Left renal cortex interstitium (tissue), 4 donors: ENCODE measurements around the gene OPCML. TPM values are rescaled to one million over a fixed set of nuclear protein-coding genes. Genes with fewer than 3 reads are reported as not detected.

ENCODE experiments used
- DNase-seq, 4 donors: peaks; one replicate each; pipeline ENCODE4 v3.0.0-alpha.2; 2013; ENCODE audit warnings: low read depth in 4 of 4, low spot score in 2 of 4, missing footprints in 1 of 4
- polyA plus RNA-seq, 4 donors: library from polyadenylated mRNA; unstranded; fragments of 120-200 nt; gene quantifications; one replicate each; pipeline ENCODE4 v1.2.1, GENCODE V29; 2013; ENCODE audit not compliant: insufficient read length in 4 of 4

OPCML gene
- polyA plus RNA-seq, 4 donors: 12.3 to 15.7 (median 14.3) TPM

- DNase-seq: no peak
Observed at GRCh38 chr11:133425245-133425644, 107.1 kb downstream of the OPCML start.

- DNase-seq: no peak
Observed at GRCh38 chr11:133418218-133418617, 114.1 kb downstream of the OPCML start.

- no peak for DNase-seq
Observed at GRCh38 chr11:133414506-133414905, 117.8 kb downstream of the OPCML start.

- DNase-seq: no peak
Observed at GRCh38 chr11:133413703-133414102, 118.6 kb downstream of the OPCML start.

- DNase-seq: no peak
Observed at GRCh38 chr11:133409799-133410198, 122.5 kb downstream of the OPCML start.

- no peak for DNase-seq
Observed at GRCh38 chr11:133408936-133409335, 123.4 kb downstream of the OPCML start.

GRCh38 chr11:133408402-133408801, 123.9 kb downstream of the OPCML start:
- DNase-seq: no peak

- DNase-seq: no peak
Observed at GRCh38 chr11:133406489-133406888, 125.8 kb downstream of the OPCML start.

- no peak for DNase-seq
Observed at GRCh38 chr11:133403900-133404299, 128.4 kb downstream of the OPCML start.

GRCh38 chr11:133402551-133402950, 129.8 kb downstream of the OPCML start:
- no peak for DNase-seq

GRCh38 chr11:133399855-133400625, 132.3 kb downstream of the OPCML start:
- no peak for DNase-seq

- DNase-seq: no peak
Observed at GRCh38 chr11:133399294-133399693, 133.0 kb downstream of the OPCML start.

- DNase-seq: no peak
Observed at GRCh38 chr11:133390803-133391202, 141.5 kb downstream of the OPCML start.

- DNase-seq: no peak
Observed at GRCh38 chr11:133388975-133389568, 143.2 kb downstream of the OPCML start.

- DNase-seq: no peak
Observed at GRCh38 chr11:133388260-133388659, 144.0 kb downstream of the OPCML start.

GRCh38 chr11:133386852-133387251, 145.4 kb downstream of the OPCML start:
- DNase-seq: no peak

- DNase-seq: no peak
Observed at GRCh38 chr11:133386262-133386661, 146.0 kb downstream of the OPCML start.

- no peak for DNase-seq
Observed at GRCh38 chr11:133385781-133386180, 146.5 kb downstream of the OPCML start.

- DNase-seq: no peak
Observed at GRCh38 chr11:133384731-133385130, 147.6 kb downstream of the OPCML start.

- DNase-seq: no peak
Observed at GRCh38 chr11:133383689-133384088, 148.6 kb downstream of the OPCML start.

- no peak for DNase-seq
Observed at GRCh38 chr11:133383201-133383600, 149.1 kb downstream of the OPCML start.

- no peak for DNase-seq
Observed at GRCh38 chr11:133382131-133382812, 150.0 kb downstream of the OPCML start.
